ENCODE measurements around the gene GNG7. TPM values are rescaled to one million over a fixed set of nuclear protein-coding genes. Genes with fewer than 3 reads are reported as not detected.
"Not testable (repeated sequence)": the region's sequence is repeated elsewhere in the genome, so short reads cannot be mapped to it uniquely, and the experiment has no call there.

Gene GNG7
- total RNA-seq, 1 donor from 2014 or later, result 0.96 TPM

- Histone ChIP-seq H3K27me3 (no peaks in the 10 kb centered on the region), H3K4me3 (peak overlapping the region in 1 of 2 donors; percentile 55), H3K36me3 (no peaks in the 10 kb centered on the region), H3K9me3 (no peaks in the 10 kb centered on the region), H3K4me1 (peaks cover 7 to 21% of the 10 kb centered on the region in 2 donors), H3K27ac (peak overlapping the region; percentile 83 to 89)
- TF ChIP-seq CTCF (IDR thresholded peaks at IDR 0.05), result no peak
- DNase-seq (ENCODE audit: low spot score in 2 of 2), result no peak
- intact Hi-C loops (cut with DNase I), result loop anchor here (2.0 kb wide), 3 partner anchors 30 to 52 kb away; no protein-coding TSS in a partner anchor
Measured at GRCh38 chr19:2524361-2524839, 178.1 kb downstream of the GNG7 start.

- Histone ChIP-seq H3K36me3 (no peaks in the 10 kb centered on the region), H3K4me1 (peaks cover 7 to 21% of the 10 kb centered on the region in 2 donors), H3K9me3 (no peaks in the 10 kb centered on the region), H3K27ac (peak overlapping the region; percentile 83 to 89), H3K27me3 (no peaks in the 10 kb centered on the region), H3K4me3 (peak overlapping the region in 1 of 2 donors; percentile 55)
- intact Hi-C loops (cut with DNase I), result loop anchor here (2.0 kb wide), 3 partner anchors 29 to 53 kb away; no protein-coding TSS in a partner anchor
- TF ChIP-seq CTCF (IDR thresholded peaks at IDR 0.05), result peak; percentile 30 to 53 (median 38)
- peak in 1 of 2 donors; percentile 85 for DNase-seq (ENCODE audit: low spot score in 2 of 2)
Measured at GRCh38 chr19:2523630-2524311, 178.7 kb downstream of the GNG7 start.

GRCh38 chr19:2519482-2519881 lies 183.0 kb downstream of the GNG7 start:
- intact Hi-C loops (cut with DNase I), result no loop called here

GRCh38 chr19:2518856-2519255 lies 183.6 kb downstream of the GNG7 start:
- H3K9me3 ChIP-seq; H3K27me3 ChIP-seq; H3K4me3 ChIP-seq; DNase-seq (ENCODE audit: low spot score in 2 of 2); intact Hi-C loops (cut with DNase I); H3K36me3 ChIP-seq; H3K27ac ChIP-seq: not testable (repeated sequence)
- H3K4me1 ChIP-seq, result peaks cover 0 to 12% of the 10 kb centered on the region in 2 donors

More at GRCh38 chr19:2519482-2519881, 183.0 kb downstream of the GNG7 start:
- Histone ChIP-seq H3K36me3 (no peaks in the 10 kb centered on the region), H3K4me1 (peaks cover 5 to 18% of the 10 kb centered on the region in 2 donors), H3K4me3 (no peak overlapping the region), H3K27ac (no peak overlapping the region), H3K27me3 (no peaks in the 10 kb centered on the region), H3K9me3 (no peaks in the 10 kb centered on the region)
- TF ChIP-seq CTCF (IDR thresholded peaks at IDR 0.05), result no peak
- no peak for DNase-seq (ENCODE audit: low spot score in 2 of 2)

GRCh38 chr19:2517881-2518601 lies 184.5 kb downstream of the GNG7 start:
- no peaks in the 10 kb centered on the region for H3K36me3 ChIP-seq
- no peaks in the 10 kb centered on the region for H3K9me3 ChIP-seq
- H3K27ac ChIP-seq, result no peak overlapping the region
- H3K27me3 ChIP-seq, result no peaks in the 10 kb centered on the region
- no peak overlapping the region for H3K4me3 ChIP-seq
- DNase-seq (ENCODE audit: low spot score in 2 of 2), result no peak
- H3K4me1 ChIP-seq, result peaks cover 0 to 7% of the 10 kb centered on the region in 2 donors
- intact Hi-C loops (cut with DNase I), result no loop called here
- peak in 1 of 3 experiments; percentile 19 for TF ChIP-seq CTCF (IDR thresholded peaks at IDR 0.05)

- intact Hi-C loops (cut with DNase I), result no loop called here
- no peak for TF ChIP-seq CTCF (IDR thresholded peaks at IDR 0.05)
- no peaks in the 10 kb centered on the region for H3K9me3 ChIP-seq
- H3K36me3 ChIP-seq, result no peaks in the 10 kb centered on the region
- DNase-seq (ENCODE audit: low spot score in 2 of 2), result no peak
- no peaks in the 10 kb centered on the region for H3K27me3 ChIP-seq
- H3K4me1 ChIP-seq, result peaks cover 0 to 4% of the 10 kb centered on the region in 2 donors
- no peak overlapping the region for H3K27ac ChIP-seq
- H3K4me3 ChIP-seq, result no peak overlapping the region
Measured at GRCh38 chr19:2516727-2517126, 185.8 kb downstream of the GNG7 start.
